Endothelial cell of umbilical vein (primary cell): ENCODE measurements around the gene PARS2.

Source experiments
- CTCF ChIP-seq, 2 donors: IDR thresholded peaks; 1 replicate in 1 of 2; 2 replicates in 1 of 2; pipeline ENCODE4 v1.5.1; 2011; ENCODE audit warnings: low read length in 2 of 2, mild to moderate bottlenecking in 2 of 2, moderate library complexity in 2 of 2, control low read depth in 1 of 2, inconsistent platforms in 1 of 2, low read depth in 1 of 2; ENCODE audit not compliant: insufficient read depth in 1 of 2; ENCODE audit errors: extremely low read depth in 1 of 2
- POLR2AphosphoS5 ChIP-seq: IDR thresholded peaks from 2 replicates; pipeline ENCODE4 v1.6.1; 2012; ENCODE audit warnings: low read depth, mild to moderate bottlenecking, control low read depth, low read length, moderate library complexity; ENCODE audit not compliant: insufficient read depth

- TF ChIP-seq CTCF (IDR thresholded peaks at IDR 0.05; ENCODE audit: extremely low read depth in 1 of 2, insufficient read depth in 1 of 2, low read depth in 1 of 2, low read length in 2 of 2): no peak
- no peak for TF ChIP-seq POLR2AphosphoS5
These were observed 22.8 kb downstream of the PARS2 start for GRCh38 chr1:54741531-54741930.
